ENCODE measurements around the gene XPOT.

DNA sequence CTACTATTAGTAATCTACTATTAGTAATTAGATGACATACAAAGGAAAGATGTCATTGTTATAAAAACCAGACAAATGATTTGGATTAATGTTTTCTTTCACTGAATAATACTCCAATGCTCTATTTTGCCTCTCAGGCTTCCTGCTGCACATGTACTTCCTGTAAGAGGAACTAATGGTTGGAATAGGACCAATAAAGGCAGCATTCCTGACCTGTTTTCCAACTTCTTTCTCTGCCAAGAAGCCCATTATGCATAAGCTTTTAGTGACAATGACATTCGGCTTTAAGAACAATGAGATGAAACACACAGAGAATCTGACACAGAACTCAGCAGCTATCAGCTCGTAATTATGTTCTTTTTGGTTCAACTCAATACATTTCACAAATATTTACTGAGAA, 8.5 kb upstream of the XPOT start:
- TF ChIP-seq POLR2A (IDR thresholded peaks at IDR 0.05) = no peak
- TF ChIP-seq, protein P1, sequence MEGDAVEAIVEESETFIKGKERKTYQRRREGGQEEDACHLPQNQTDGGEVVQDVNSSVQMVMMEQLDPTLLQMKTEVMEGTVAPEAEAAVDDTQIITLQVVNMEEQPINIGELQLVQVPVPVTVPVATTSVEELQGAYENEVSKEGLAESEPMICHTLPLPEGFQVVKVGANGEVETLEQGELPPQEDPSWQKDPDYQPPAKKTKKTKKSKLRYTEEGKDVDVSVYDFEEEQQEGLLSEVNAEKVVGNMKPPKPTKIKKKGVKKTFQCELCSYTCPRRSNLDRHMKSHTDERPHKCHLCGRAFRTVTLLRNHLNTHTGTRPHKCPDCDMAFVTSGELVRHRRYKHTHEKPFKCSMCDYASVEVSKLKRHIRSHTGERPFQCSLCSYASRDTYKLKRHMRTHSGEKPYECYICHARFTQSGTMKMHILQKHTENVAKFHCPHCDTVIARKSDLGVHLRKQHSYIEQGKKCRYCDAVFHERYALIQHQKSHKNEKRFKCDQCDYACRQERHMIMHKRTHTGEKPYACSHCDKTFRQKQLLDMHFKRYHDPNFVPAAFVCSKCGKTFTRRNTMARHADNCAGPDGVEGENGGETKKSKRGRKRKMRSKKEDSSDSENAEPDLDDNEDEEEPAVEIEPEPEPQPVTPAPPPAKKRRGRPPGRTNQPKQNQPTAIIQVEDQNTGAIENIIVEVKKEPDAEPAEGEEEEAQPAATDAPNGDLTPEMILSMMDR (IDR thresholded peaks at IDR 0.05) = no peak

All from testis (tissue), 2 donors.